NT2/D1 (cell line): ENCODE measurements around the gene KRT73.

Experiments used
- YY1 ChIP-seq: IDR thresholded peaks from 2 replicates; pipeline ENCODE4 v1.6.1; 2011; ENCODE audit not compliant: insufficient read length, insufficient read depth
- ZNF274 ChIP-seq: IDR thresholded peaks from 2 replicates; pipeline ENCODE4 v1.6.1; 2011; ENCODE audit warnings: mild to moderate bottlenecking, low read depth, low read length

DNA sequence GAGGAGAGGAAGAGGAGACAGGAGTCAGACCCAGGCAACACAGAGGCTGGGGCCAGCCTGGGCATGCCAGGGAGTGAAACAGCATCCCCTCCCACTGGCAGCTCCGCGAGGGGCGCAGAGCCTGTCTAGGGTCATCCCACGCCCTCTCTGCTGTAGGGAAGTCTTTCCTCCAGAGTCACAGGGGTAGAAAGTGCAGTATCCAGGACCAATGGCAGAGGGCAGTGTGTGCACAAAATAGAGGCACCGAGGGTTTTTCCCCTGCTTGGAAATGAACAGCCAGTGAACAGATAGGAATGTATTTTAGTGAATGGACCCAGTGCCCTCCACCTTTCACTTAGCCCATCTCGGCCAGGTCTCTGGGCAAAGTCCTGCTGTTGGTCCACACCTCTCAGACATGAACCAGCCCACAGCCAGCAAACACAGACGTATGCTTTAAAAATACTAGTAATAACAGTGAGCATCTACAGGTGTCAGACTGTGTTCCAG, 35.3 kb downstream of the KRT73 start:
- TF ChIP-seq ZNF274 (no peak), YY1 (no peak)
